IPS-20b (cell line): ENCODE results near the gene NUAK1.

Experiments
- H3K27ac ChIP-seq: one replicate; pipeline ENCODE4 v1.5.1; 2013; ENCODE audit warnings: low read length
- H3K27me3 ChIP-seq: 2 replicates; pipeline ENCODE4 v1.6.1; 2013; ENCODE audit warnings: mild to moderate bottlenecking, low read length, inconsistent platforms; ENCODE audit not compliant: insufficient read depth
- H3K36me3 ChIP-seq: 2 replicates; pipeline ENCODE4 v1.6.1; 2013; ENCODE audit warnings: low read depth, mild to moderate bottlenecking, inconsistent platforms, low read length, moderate library complexity; ENCODE audit not compliant: insufficient read depth
- H3K4me1 ChIP-seq: 2 replicates; pipeline ENCODE4 v1.6.1; 2013; ENCODE audit warnings: mild to moderate bottlenecking, control low read depth, inconsistent platforms, low read length, moderate library complexity; ENCODE audit not compliant: insufficient read depth
- H3K4me3 ChIP-seq: 2 replicates; pipeline ENCODE4 v1.5.1; 2013; ENCODE audit warnings: mild to moderate bottlenecking, low read length, inconsistent platforms
- H3K9ac ChIP-seq: 2 replicates; pipeline ENCODE4 v1.6.1; 2013; ENCODE audit warnings: low read depth, mild to moderate bottlenecking, inconsistent platforms, low read length, moderate library complexity
- H3K9me3 ChIP-seq: 2 replicates; pipeline ENCODE4 v1.6.1; 2013; ENCODE audit warnings: mild to moderate bottlenecking, low read depth, low read length, inconsistent platforms; ENCODE audit not compliant: insufficient read depth

The NUAK1 gene

DNA sequence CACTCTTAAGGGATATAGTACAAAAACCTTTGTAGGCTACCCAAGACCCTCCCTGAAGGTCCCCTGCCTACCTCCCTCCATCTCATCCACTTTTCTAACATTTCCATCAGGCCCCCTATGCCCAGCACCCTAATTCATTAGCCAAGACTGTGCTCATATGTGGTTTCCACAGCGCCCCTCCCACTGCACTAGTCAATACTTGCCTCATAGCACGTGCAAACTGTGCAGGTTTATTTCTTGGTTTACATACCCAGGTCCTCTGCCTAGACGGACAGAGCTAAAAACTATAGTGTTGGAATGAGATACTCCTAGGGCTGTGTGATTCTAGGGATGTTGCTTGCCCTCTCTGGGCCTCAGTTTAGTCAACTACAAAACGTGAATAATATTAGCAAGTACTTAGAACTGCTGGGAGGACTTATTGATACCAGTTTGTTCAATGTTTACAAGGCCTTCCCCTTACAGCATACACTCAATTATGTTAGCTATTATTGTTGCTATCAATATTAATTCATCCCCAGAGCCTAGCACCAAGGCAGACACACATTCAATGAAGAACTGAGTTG, 50.4 kb downstream of the NUAK1 start:
- H3K27me3 ChIP-seq: no peaks in the 10 kb centered on the region
- no peaks in the 10 kb centered on the region for H3K9me3 ChIP-seq
- H3K9ac ChIP-seq: no peak overlapping the region
- H3K27ac ChIP-seq: no peak overlapping the region
- peaks cover 19% of the 10 kb centered on the region; the same call in 1 of the 2 replicates for H3K4me1 ChIP-seq
- no peak overlapping the region for H3K4me3 ChIP-seq
- H3K36me3 ChIP-seq: peaks cover 9% of the 10 kb centered on the region; the same call in 1 of the 2 replicates

DNA sequence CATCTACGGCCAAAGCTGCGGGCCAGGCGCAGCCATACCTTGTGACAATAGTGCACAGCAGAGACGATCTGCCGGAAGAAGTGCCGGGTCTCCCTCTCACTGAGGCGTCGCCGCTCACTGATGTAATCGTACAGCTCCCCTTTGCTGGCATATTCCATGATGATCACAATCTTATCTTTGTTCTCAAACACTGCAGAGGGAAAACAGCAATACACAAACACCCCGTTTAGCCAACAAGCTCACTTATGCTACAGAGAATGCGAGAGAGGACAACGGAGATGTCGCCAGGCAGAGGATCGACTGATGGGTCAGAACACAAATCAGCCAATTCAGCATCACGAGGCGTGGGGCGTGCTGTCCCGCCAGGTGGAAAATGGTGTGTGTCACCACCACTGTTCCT, 52.1 kb downstream of the NUAK1 start:
- H3K27me3 ChIP-seq: no peaks in the 10 kb centered on the region
- no peaks in the 10 kb centered on the region for H3K9me3 ChIP-seq
- no peak overlapping the region for H3K27ac ChIP-seq
- H3K4me1 ChIP-seq: peaks cover 23% of the 10 kb centered on the region
- H3K36me3 ChIP-seq: peaks cover 24% of the 10 kb centered on the region
- H3K9ac ChIP-seq: no peak overlapping the region
- no peak overlapping the region for H3K4me3 ChIP-seq

DNA sequence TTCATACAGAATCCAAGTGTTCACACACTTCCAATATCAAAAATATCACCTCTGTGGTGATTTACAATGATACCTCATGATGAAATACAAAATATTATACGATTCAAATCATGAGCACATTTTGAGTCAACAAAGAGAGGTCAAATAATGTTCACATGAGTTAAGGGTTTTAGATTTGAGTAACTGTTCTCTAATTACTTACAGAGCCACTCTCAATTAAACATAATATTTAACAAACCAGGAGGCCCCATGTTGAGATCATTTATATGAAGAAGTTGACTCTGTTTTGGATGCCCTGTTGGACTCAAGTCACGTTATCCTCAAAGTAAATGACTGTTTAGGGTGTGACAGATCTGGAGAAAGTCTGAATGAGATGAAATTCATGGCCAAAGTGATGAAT, 53.5 kb downstream of the NUAK1 start:
- no peaks in the 10 kb centered on the region for H3K9me3 ChIP-seq
- H3K4me3 ChIP-seq: no peak overlapping the region
- no peaks in the 10 kb centered on the region for H3K27me3 ChIP-seq
- no peak overlapping the region for H3K9ac ChIP-seq
- no peak overlapping the region for H3K27ac ChIP-seq
- peaks cover 23% of the 10 kb centered on the region for H3K4me1 ChIP-seq
- peaks cover 38% of the 10 kb centered on the region for H3K36me3 ChIP-seq

DNA sequence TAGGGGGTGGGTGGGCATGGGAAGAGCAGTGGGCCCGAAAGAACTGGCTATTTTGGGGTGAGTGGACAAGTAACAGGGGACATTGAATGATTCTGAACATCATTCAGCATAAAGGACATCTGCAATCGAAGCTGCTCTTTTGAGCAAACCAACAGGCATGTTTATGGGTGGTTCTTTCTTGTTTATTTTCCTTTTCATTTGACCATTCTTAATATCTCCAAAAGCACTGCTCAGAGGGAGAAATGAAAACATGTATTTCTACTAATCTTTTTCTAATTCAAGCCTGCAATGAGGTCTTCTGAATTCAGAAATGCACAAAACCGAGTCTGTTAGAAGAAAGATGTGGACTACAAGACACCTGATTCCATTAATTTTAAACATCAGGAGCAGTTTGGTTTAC, 54.0 kb downstream of the NUAK1 start:
- H3K27me3 ChIP-seq: no peaks in the 10 kb centered on the region
- H3K9ac ChIP-seq: no peak overlapping the region
- peaks cover 38% of the 10 kb centered on the region for H3K36me3 ChIP-seq
- H3K4me3 ChIP-seq: no peak overlapping the region
- peaks cover 23% of the 10 kb centered on the region for H3K4me1 ChIP-seq
- H3K9me3 ChIP-seq: no peaks in the 10 kb centered on the region
- H3K27ac ChIP-seq: no peak overlapping the region

DNA sequence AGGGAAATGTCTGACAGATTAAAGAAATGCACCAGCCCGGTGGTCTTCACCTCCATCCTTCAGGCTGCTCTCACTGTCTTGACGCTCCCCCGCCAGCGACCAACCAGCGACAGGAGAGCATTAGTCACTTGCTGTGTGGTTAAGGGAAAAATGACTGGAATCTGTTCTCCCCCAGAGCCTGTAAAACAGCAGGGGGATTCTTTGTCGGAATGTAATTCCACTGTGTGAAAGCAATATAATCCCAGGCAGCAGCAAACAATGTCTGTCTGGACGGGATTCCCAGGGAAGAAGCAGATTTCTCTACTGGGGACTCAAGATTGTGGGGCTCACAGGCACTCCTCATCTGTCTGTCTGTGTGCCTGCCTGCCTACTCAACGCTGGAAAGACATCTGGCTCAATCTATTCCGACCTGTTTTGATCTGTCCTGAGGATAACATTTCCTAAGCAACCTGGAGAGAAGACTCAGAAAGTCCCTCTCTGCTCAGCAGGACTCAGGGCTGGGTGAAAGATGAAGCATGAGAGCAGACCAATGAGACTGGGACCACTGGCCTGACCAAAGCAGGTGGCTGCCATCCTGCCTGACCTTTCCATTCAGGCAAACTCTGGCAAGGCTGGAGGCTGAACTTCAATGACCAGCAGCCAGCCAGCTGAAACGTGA, 54.6 kb downstream of the NUAK1 start:
- Histone ChIP-seq H3K27ac (no peak overlapping the region), H3K9me3 (no peaks in the 10 kb centered on the region), H3K27me3 (no peaks in the 10 kb centered on the region), H3K4me3 (peak overlapping the region; percentile 8; the same call in 1 of the 2 replicates), H3K4me1 (peaks cover 23% of the 10 kb centered on the region), H3K36me3 (peaks cover 45% of the 10 kb centered on the region), H3K9ac (peak overlapping the region; percentile 30; the same call in 1 of the 2 replicates)

DNA sequence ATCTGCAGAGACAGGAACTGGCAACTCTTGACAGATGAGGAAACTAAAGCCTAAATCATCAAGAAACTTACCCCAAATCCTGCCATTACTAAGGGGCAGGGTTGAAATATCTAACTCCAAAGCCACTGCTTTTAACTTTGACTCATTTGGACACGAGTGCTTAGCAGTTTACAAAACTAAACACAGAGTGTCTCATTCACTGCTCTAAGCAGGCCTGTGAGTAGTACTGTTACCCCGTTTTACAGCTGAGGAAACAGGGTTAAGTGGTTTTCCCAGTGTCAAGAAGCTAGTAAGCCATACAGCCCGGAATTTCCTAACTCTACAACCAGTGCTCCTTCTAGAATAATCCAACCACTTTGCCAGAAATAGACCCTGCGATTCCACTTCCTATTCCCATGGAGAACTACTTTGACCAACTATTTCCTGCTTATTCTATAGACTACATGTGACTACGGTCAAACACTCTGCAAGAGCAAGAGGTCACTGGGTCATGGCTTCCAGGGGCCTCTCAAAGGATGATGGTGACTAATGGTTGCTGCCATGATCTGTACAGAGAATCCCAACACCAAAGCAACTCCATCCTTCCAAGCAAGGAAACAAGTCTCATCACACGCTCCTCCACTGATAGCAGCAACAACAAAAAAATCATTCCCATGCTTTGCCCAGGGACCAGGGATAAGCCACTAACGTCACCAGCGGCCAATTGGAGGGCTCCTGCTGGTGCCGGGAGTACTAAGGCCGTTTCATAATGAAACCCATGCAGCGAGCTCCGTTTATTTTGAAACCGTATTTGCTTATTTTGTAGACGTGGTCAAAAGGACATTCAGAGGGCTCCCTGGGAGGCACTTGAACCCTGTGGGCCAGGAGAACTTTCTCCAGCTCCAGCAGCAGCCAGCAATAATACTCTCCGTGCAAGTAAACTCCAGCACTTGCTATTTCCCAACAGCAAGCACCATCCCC, 56.3 kb downstream of the NUAK1 start:
- no peak overlapping the region for H3K4me3 ChIP-seq
- no peak overlapping the region for H3K27ac ChIP-seq
- H3K27me3 ChIP-seq: no peaks in the 10 kb centered on the region
- peaks cover 23% of the 10 kb centered on the region for H3K4me1 ChIP-seq
- peaks cover 57% of the 10 kb centered on the region for H3K36me3 ChIP-seq
- no peaks in the 10 kb centered on the region for H3K9me3 ChIP-seq
- H3K9ac ChIP-seq: no peak overlapping the region

DNA sequence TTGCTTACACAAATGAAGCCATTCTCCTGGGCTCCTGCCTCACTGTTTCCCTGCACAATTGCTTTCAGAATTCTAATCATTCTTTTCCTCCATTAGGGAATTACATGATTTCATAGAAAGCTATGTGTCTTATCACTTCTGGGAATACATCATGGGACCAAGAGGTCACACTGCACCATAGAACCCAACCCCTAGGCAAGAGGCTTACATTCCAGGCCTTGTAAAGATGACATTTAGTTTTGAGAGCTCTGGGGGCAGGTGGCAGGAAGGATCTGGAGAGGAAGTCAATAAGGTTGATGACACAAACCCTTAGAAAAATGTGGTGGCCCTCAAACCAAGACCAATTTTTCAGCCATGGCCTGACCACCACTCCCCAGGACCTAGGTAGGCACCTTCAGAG, 57.1 kb downstream of the NUAK1 start:
- H3K27ac ChIP-seq: no peak overlapping the region
- H3K9ac ChIP-seq: no peak overlapping the region
- no peaks in the 10 kb centered on the region for H3K27me3 ChIP-seq
- no peaks in the 10 kb centered on the region for H3K9me3 ChIP-seq
- H3K4me3 ChIP-seq: no peak overlapping the region
- peaks cover 56% of the 10 kb centered on the region for H3K36me3 ChIP-seq
- H3K4me1 ChIP-seq: peaks cover 23% of the 10 kb centered on the region

DNA sequence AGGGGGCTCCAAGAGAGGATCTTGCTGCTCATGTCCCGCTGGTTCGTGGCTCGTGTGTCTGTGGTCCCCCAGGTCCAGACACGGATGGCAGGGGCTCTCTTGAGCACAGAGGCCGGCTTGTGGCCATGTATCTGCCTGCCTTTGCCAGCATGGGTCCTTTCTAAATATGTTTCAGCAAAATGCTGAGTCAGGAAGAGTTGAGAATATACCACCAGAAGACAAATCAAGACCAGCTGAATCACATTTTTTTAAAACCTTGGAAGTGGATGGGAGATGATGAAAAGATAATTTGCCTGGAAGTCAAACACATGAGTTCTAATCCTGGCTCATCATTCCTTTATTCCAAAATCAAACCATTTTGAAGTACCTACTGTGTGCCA, 58.0 kb downstream of the NUAK1 start:
- H3K9me3 ChIP-seq: no peaks in the 10 kb centered on the region
- H3K27ac ChIP-seq: no peak overlapping the region
- H3K9ac ChIP-seq: no peak overlapping the region
- H3K27me3 ChIP-seq: no peaks in the 10 kb centered on the region
- no peak overlapping the region for H3K4me3 ChIP-seq
- peaks cover 23% of the 10 kb centered on the region for H3K4me1 ChIP-seq
- peaks cover 61% of the 10 kb centered on the region for H3K36me3 ChIP-seq

DNA sequence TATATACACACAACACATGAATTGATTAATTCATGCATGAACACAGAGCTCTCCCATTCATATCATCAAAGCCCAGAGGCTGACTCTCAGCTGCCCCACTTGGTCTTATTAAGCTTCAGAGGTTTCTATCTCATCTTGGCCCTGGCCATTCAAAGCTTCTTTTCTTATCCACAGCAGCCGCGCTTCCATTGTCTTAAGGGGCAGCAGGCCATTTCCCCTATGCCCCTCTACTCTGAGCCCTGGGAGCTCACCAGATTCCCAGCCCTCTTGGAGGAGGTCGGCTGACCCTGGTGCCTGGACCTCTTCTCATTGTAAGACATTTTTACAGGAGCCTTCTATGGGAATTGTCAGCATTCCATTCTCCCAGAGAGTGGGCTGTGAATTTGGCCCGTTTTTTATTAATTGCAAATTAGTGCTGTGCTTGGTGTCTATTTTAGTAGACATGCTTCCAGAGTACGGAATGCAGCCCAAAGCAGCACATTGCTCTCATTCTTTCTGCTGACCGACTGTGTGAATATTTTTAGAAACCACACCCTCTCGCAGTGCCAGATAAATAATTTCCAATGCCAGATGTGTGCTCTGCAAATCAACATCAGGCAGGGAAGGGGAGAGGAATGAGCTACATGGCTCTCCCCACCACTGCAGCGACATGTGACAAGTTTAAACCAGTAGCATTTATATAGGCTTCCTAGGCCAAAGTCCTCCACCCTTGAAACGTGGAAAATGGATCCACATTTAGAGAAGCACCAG, 58.5 kb downstream of the NUAK1 start:
- Histone ChIP-seq H3K4me3 (no peak overlapping the region), H3K27ac (no peak overlapping the region), H3K4me1 (peaks cover 22% of the 10 kb centered on the region), H3K9me3 (no peaks in the 10 kb centered on the region), H3K36me3 (peaks cover 58% of the 10 kb centered on the region), H3K9ac (no peak overlapping the region), H3K27me3 (no peaks in the 10 kb centered on the region)

DNA sequence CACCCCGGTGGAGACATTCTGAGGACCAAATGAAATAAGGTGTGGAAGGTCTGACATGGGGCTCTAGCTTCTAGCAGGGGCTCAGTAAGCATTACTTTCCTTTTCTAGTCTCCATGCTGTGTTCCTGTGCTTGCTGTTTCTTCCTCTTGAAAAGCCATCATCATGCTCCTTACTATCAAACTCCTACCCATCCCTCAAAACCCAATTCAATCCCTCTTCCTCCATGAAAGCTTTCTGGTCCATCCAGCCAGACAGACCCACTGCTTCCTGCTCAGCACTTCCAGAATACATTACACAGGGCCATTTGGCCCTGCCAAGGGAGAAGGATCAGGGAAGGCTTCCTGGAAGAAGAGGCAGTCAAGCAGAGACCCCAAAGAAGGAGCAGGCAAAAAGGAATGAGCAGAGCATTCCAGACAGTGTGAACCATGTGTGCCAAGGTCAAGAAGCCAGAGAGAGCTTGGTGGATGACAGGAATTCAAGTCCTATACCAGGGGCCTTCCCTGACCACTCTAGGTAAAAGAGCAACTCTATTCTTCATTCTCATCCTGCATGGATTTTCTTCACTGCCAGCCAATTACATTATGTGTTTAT, 59.5 kb downstream of the NUAK1 start:
- Histone ChIP-seq H3K9me3 (no peaks in the 10 kb centered on the region), H3K4me1 (peaks cover 13% of the 10 kb centered on the region), H3K27ac (no peak overlapping the region), H3K36me3 (peaks cover 57% of the 10 kb centered on the region), H3K9ac (no peak overlapping the region), H3K27me3 (no peaks in the 10 kb centered on the region), H3K4me3 (no peak overlapping the region)

DNA sequence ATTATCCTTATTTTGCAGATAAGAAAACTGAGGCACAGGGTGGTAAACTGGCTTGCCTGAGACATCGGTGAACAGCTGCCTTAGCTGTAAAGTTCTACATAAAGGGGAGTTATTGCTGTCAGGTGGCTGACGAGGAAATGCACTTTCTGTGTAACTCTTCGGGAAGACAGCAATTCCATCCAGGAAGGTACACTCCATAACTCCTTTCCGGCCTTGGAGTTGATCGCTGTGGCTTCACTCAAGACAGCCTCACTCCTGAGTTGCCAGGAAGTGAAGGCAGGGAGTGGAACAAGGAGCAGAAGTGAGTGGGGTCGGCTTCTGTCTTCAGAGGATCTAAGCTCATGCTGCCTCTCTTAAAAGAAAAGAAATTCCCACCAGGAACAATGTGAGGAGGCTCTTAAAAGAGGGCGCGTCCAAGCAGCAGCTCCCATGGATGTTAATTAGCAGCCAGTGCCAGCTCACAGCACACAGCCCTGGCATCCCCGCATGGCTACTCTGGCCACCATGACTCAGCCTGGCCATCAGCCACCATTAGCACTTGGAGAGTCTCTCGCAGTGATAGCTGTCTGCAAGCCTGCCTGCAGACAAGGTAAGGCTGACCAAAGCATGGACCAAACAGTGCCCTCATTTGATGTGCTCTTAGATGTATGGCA, 60.3 kb downstream of the NUAK1 start:
- no peak overlapping the region for H3K4me3 ChIP-seq
- H3K9me3 ChIP-seq: no peaks in the 10 kb centered on the region
- peaks cover 6% of the 10 kb centered on the region for H3K4me1 ChIP-seq
- H3K36me3 ChIP-seq: peaks cover 56% of the 10 kb centered on the region
- no peak overlapping the region for H3K27ac ChIP-seq
- H3K27me3 ChIP-seq: no peaks in the 10 kb centered on the region
- no peak overlapping the region for H3K9ac ChIP-seq
